ENCODE measurements around the gene CSRP2. TPM values are rescaled to one million over a fixed set of nuclear protein-coding genes. Genes with fewer than 3 reads are reported as not detected.

The CSRP2 gene
- polyA plus RNA-seq, 3 donors, result 0.07 TPM; not detected in 2

GRCh38 chr12:76891609-76892008 is 12.8 kb upstream of the CSRP2 start:
- no peak overlapping the region for H3K27ac ChIP-seq (ENCODE audit: low read depth in 1 of 2, low read length in 2 of 2)
- no peak for DNase-seq
- H3K79me2 ChIP-seq (ENCODE audit: insufficient read depth, low read length), result no peaks in the 10 kb centered on the region
- no peaks in the 10 kb centered on the region for H3K27me3 ChIP-seq (ENCODE audit: control insufficient read depth in 2 of 2, insufficient read depth in 2 of 2, low read length in 2 of 2)
- Mint-ChIP-seq H3K36me3 (no peaks in the 10 kb centered on the region), H3K27me3 (ENCODE audit: low read depth in 3 of 3) (peaks cover 0 to 2% (median 0%) of the 10 kb centered on the region in 3 donors), H3K4me1 (no peaks in the 10 kb centered on the region), H3K27ac (no peak overlapping the region), H3K4me3 (no peak overlapping the region), H3K9me3 (peaks cover 4 to 22% (median 7%) of the 10 kb centered on the region in 7 donors)
- no peaks in the 10 kb centered on the region for H4K20me1 ChIP-seq (ENCODE audit: insufficient read depth, low read length)
- WGBS (ENCODE audit: insufficient coverage), result 100% methylated on average over 2 of the region's 3 CpGs
- H3K9ac ChIP-seq (ENCODE audit: insufficient read depth, low read length, poor library complexity, severe bottlenecking), result no peak overlapping the region
- H3K4me3 ChIP-seq (replicated peaks in 1 of 3; ENCODE audit: low read depth in 2 of 3, low read length in 3 of 3), result no peak overlapping the region
- peaks cover 0 to 8% of the 10 kb centered on the region in 2 donors for H3K9me3 ChIP-seq (replicated peaks in 1 of 2; ENCODE audit: control insufficient read depth in 1 of 2, insufficient read depth in 1 of 2, low read length in 2 of 2)
- H3K36me3 ChIP-seq (replicated peaks in 1 of 2; ENCODE audit: control insufficient read depth in 1 of 2, insufficient read depth in 2 of 2, low read length in 2 of 2), result no peaks in the 10 kb centered on the region
- no peaks in the 10 kb centered on the region for H3K4me1 ChIP-seq (ENCODE audit: control insufficient read depth in 1 of 2, insufficient read depth in 2 of 2, low read length in 2 of 2)
- intact Hi-C loops (cut with micrococcal nuclease), result no loop called here
- no peak for TF ChIP-seq CTCF (IDR thresholded peaks at IDR 0.05)
- H2AFZ ChIP-seq (ENCODE audit: insufficient read depth, low read depth, low read length, poor library complexity, severe bottlenecking), result no peak overlapping the region
- H3K4me2 ChIP-seq (replicated peaks; ENCODE audit: extremely low read depth, low read length, poor library complexity, severe bottlenecking), result no peak overlapping the region

DNA sequence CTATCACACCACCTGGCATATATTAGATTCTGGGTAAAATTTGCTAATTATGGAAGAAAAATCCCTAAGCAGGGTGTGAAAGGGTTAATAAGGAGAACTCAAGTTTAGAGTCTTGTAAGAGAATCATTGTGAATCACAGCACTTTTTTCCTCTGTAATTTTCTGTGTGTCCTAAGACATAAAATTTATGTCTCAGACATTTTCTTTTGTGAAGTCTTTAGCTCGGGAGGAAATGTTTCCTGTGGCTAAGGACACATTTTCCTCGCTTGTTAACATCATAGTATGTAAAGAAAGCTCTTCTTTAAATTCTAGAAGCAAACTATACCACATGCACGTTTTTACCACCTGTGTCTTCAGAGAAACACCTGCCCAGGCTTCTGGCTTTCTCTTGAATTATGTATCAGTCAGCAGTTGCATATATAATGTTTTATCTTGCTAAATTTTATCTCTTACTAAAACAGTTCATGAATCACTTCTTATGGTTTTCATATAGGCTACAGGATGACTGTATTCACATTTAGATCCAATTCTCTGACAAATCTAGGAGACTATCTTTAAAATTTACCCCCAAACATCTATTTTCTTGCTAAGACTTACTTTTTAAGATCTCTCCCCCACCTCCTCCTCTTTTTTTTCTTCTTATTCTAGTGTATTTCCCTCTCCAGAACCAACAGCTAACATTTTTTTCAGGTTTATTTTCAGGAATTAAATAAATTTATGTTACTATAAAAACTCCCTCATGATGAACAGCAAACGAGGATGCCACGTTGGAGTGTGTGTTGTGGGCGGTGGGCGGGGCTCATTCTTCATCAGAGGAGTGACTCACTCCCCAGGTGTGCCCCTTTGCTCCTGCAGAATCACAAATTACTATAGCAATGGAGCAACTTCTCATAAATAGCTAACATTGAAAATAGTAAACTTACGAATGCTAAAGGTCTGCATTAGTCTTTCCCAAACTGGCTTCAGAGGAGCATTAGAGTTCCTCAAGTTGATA is 11.6 kb upstream of the CSRP2 start:
- Histone ChIP-seq H2AFZ (ENCODE audit: insufficient read depth, low read depth, low read length, poor library complexity, severe bottlenecking) (no peak overlapping the region), H3K4me1 (ENCODE audit: control insufficient read depth in 1 of 2, insufficient read depth in 2 of 2, low read length in 2 of 2) (no peaks in the 10 kb centered on the region), H3K27ac (ENCODE audit: low read depth in 1 of 2, low read length in 2 of 2) (no peak overlapping the region), H3K4me2 (replicated peaks; ENCODE audit: extremely low read depth, low read length, poor library complexity, severe bottlenecking) (no peak overlapping the region), H3K27me3 (ENCODE audit: control insufficient read depth in 2 of 2, insufficient read depth in 2 of 2, low read length in 2 of 2) (no peaks in the 10 kb centered on the region), H3K9ac (ENCODE audit: insufficient read depth, low read length, poor library complexity, severe bottlenecking) (no peak overlapping the region), H3K4me3 (replicated peaks in 1 of 3; ENCODE audit: low read depth in 2 of 3, low read length in 3 of 3) (no peak overlapping the region), H4K20me1 (ENCODE audit: insufficient read depth, low read length) (no peaks in the 10 kb centered on the region), H3K79me2 (ENCODE audit: insufficient read depth, low read length) (no peaks in the 10 kb centered on the region), H3K9me3 (replicated peaks in 1 of 2; ENCODE audit: control insufficient read depth in 1 of 2, insufficient read depth in 1 of 2, low read length in 2 of 2) (peaks cover 0 to 8% of the 10 kb centered on the region in 2 donors), H3K36me3 (replicated peaks in 1 of 2; ENCODE audit: control insufficient read depth in 1 of 2, insufficient read depth in 2 of 2, low read length in 2 of 2) (no peaks in the 10 kb centered on the region)
- Mint-ChIP-seq H3K4me1 (no peaks in the 10 kb centered on the region), H3K4me3 (no peak overlapping the region), H3K9me3 (peaks cover 4 to 20% (median 7%) of the 10 kb centered on the region in 7 donors), H3K36me3 (no peaks in the 10 kb centered on the region), H3K27me3 (ENCODE audit: low read depth in 3 of 3) (peaks cover 0 to 2% (median 0%) of the 10 kb centered on the region in 3 donors), H3K27ac (no peak overlapping the region)
- WGBS (ENCODE audit: insufficient coverage), result no CpG with 5 or more reads among the region's 8 CpGs
- intact Hi-C loops (cut with micrococcal nuclease), result no loop called here
- no peak for DNase-seq
- TF ChIP-seq CTCF (IDR thresholded peaks at IDR 0.05), result no peak
